Right ventricle myocardium inferior (tissue), 1 donor: Measurements from ENCODE around the gene MAGEA9. TPM values are rescaled to one million over a fixed set of nuclear protein-coding genes. Genes with fewer than 3 reads are reported as not detected.
"Not testable (repeated sequence)": the region's sequence is repeated elsewhere in the genome, so short reads cannot be mapped to it uniquely, and the experiment has no call there.

ENCODE experiments used
- ATAC-seq: fragments of 200-7000 bp; cut with Tn5 transposase; one replicate; pipeline ENCODE4 v1.9.1; 2020; ENCODE audit warnings: mild to moderate bottlenecking, moderate library complexity
- DNase-seq: peaks from one replicate; pipeline ENCODE4 v3.0.0; 2021; ENCODE audit errors: missing footprints
- intact Hi-C: fragments of 100-400 bp; cut with DNase I; formaldehyde crosslinking; loops from one replicate; pipeline ENCODE4 v1.11.0; 2022
- total RNA-seq: library from RNA; stranded (reverse); fragmentation: NEBNext Ultra II Directional; extraction: Animal tissue kit (Norgen Biotek cat#: 25700); gene quantifications from one replicate; pipeline ENCODE4 v1.2.1, GENCODE V29; 2021
- donor health status: DM: no; HTN: yes; CAD: no; lungs with severe emphysema.

The MAGEA9 gene
- total RNA-seq, 1 donor from 2014 or later, result not detected

GRCh38 chrX:149803458-149804062 is 21.8 kb downstream of the MAGEA9 start:
- intact Hi-C loops, result no loop called here
- DNase-seq (no peak), ATAC-seq (no peak)

DNA sequence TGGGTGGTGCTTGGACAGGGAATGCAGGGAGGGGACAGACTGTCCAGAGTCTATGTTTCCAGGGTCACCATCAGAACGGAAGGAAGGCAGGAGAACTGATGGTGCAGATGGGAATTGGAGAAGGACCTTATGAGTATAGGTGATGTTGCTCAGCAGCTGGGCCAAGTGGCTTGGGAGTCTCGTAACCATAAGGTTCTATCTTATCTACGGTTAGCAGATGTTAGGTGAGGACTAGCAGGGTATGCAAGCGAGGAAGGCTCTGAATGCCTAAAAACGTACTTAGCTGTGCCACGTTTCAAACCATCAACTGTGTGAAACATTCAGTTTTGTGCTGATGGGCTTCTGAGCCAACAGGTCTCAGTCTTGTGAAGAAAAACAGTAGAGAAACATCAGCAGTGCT is 22.4 kb downstream of the MAGEA9 start:
- no peak for DNase-seq
- intact Hi-C loops, result no loop called here
- ATAC-seq, result no peak

DNA sequence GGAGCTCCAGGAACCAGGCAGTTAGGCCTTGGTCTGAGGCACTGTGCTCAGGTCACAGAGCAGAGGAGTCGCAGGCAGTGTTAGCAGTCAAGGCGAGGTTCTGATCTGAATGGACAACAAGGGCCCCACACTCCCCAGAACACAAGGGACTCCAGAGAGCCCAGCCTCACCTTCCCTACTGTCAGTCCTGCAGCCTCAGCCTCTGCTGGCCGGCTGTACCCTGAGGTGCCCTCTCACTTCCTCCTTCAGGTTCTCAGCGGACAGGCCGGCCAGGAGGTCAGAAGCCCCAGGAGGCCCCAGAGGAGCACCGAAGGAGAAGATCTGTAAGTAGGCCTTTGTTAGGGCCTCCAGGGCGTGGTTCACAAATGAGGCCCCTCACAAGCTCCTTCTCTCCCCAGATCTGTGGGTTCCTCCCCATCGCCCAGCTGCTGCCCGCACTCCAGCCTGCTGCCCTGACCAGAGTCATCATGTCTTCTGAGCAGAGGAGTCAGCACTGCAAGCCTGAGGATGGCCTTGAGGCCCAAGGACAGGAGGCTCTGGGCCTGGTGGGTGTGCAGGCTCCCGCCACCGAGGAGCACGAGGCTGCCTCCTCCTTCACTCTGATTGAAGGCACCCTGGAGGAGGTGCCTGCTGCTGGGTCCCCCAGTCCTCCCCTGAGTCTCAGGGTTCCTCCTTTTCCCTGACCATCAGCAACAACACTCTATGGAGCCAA is 26.2 kb downstream of the MAGEA9 start:
- no peak for DNase-seq
- intact Hi-C loops, result no loop called here

DNA sequence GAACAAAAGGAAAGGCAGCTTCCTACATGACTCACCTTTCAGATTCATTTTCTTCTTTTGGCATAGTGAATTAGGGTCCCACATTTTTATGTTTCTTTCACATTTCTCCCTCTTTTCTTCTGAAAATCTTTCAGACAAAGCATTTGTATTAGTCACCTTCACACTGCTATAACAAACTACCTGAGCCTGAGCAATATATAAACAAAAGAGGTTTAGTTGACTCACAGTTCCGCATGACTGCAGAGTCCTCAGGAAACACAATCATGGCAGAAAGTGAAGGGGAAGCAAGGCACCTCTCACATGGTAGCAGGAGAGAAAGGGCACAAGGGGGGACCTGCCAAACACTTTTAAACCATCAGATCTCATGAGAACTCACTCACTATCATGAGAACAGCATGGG is 36.9 kb downstream of the MAGEA9 start:
- no peak for ATAC-seq
- no peak for DNase-seq
- intact Hi-C loops, result no loop called here

More for the DNA sequence above, 26.2 kb downstream of the MAGEA9 start:
- no peak for ATAC-seq

- ATAC-seq (no peak), DNase-seq (no peak)
- intact Hi-C loops, result no loop called here
These were observed 37.6 kb downstream of the MAGEA9 start for GRCh38 chrX:149819371-149819770.

DNA sequence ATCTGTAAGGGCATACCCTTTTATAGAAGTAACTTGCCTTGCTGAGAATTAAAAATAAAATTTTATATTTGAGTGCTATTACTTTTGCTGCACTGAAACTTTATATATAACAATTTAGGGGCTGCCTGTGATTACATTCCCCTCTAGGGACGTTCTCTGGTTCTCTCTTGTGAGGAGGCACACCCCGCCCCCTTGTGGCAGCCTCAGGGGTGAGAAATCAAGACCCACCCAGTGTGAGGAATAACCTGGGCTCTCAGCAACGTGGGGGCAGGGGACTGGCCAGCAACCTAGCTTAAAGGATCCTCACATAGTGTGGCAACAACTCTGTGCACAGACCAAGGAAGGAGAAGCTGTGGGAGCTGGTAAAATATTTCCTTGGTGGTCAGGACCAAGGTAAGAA is 43.7 kb downstream of the MAGEA9 start:
- DNase-seq (no peak), ATAC-seq (no peak)
- intact Hi-C loops, result no loop called here

DNA sequence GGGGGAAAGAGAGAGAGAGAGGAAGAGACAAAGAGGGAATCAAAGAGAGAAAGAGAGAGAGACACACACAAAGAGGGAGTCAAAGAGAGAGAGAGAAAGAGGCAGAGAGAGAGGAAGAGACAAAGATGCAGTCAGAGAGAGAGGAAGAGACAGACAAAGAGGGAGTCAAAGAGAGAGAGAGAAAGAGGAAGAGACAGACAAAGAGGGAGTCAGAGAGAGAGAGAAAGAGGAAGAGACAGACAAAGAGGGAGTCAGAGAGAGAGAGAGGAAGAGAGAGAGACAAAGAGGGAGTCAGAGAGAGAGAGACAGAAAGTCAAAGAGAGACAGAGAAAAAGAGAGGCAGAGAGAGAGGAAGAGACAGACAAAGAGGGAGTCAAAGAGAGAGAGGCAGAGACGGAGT is 45.5 kb downstream of the MAGEA9 start:
- ATAC-seq, result no peak
- intact Hi-C loops, result no loop called here
- DNase-seq, result no peak

DNA sequence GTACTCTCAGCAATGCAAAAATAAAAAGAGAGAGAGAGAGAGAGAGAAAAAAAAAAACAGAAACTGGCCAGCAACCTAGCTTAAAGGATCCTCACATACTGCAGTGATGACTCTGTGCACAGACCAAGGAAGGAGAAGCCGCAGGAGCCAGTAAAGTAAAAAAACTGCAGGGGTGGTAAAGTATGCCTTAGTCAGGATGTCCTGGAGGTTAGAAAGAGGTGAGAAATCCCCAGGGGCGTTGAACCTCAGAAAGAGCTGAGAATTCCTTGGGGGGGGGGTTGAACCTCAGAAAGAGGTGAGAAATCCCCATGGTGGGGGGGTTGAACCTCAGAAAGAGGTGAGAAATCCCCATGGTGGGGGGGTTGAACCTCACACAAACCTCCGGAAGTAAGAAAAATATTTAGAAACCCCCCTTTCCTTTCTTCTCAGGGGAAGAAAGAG is 48.0 kb downstream of the MAGEA9 start:
- no peak for DNase-seq
- ATAC-seq, result no peak
- intact Hi-C loops, result no loop called here

DNA sequence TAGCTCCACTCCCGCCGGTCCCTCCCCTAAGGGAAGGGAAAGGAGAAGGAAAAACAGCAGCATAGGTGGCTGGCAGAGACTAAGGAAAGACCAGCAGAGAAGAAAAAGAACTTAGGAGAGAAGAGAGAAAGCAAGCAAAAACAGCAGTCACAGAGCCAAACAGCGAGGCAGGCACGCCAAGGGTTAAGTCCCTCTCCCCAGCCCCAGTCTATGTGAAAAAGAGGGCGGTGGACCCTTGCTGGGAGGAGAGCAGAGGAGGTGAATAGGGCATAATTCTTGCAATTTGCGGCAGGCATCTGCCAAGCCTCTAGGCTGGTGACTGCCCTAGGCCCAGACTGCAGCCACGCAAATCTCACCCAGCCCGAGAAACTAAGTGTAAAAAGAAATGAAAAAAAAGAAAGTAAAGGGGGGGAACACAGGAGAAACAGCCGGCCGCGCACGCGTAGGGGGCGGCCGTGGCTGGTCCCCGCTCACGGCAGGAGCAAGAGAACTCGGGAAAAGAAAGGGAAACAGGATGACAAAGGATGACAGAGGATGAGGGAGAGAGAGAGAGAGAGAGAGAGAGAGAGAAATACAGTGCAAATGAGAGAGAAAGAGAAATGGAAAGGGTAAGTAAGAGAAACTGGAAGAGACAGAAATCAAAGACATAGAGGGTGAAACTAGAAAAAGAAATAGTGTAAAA is 48.6 kb downstream of the MAGEA9 start:
- DNase-seq, result no peak
- intact Hi-C loops, result no loop called here
- ATAC-seq, result peak; percentile 23

GRCh38 chrX:149831473-149831872 is 49.7 kb downstream of the MAGEA9 start:
- ATAC-seq (no peak), DNase-seq (no peak)
- intact Hi-C loops, result no loop called here

- DNase-seq, ATAC-seq, intact Hi-C loops: not testable (repeated sequence)
These were observed 55.0 kb downstream of the MAGEA9 start for GRCh38 chrX:149836728-149837127.

DNA sequence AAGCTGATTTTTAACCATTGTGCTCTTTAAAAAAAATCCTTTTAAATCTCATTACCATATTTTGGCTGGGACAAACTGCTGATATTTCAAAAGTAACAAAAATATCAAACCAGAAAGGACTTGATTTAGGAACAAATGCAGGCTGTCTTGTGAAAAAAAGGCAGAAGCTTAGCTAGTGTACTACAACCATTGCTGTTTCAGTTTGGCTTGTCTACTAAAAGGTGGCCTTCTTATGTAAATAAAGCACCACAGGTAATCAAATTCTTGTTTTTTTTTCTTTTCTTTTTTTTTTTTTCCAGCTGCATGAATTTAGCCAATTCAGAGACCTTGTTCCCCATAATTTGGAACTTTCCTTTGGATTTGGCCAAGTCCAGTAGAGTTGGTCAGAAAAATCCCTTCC is 55.4 kb downstream of the MAGEA9 start:
- DNase-seq (no peak), ATAC-seq (no peak)
- intact Hi-C loops, result no loop called here

Other genes with a start within 250 kb of the MAGEA9 start
- gene EOLA1, start 240.9 kb upstream of the MAGEA9 start, total RNA-seq, result 32.5 TPM
- gene HSFX3, start 232.0 kb upstream of the MAGEA9 start, total RNA-seq, result not detected
- gene MAGEA9B, start 194.5 kb upstream of the MAGEA9 start, total RNA-seq, result not detected
- gene HSFX2, start 186.6 kb upstream of the MAGEA9 start, total RNA-seq, result not detected
- 33.5 TPM for gene TMEM185A, start 150.1 kb upstream of the MAGEA9 start, total RNA-seq
- gene MAGEA11, start 69.9 kb upstream of the MAGEA9 start, total RNA-seq, result not detected
- gene HSFX1, start 7.9 kb upstream of the MAGEA9 start, total RNA-seq, result 1.7 TPM
- not detected for gene MAGEA8, start 99.3 kb downstream of the MAGEA9 start, total RNA-seq
- not detected for gene HSFX4, start 147.6 kb downstream of the MAGEA9 start, total RNA-seq
- gene EOLA2, start 156.6 kb downstream of the MAGEA9 start, total RNA-seq, result 20.7 TPM